ENCODE results near the gene IQGAP2. TPM values are rescaled to one million over a fixed set of nuclear protein-coding genes. Genes with fewer than 3 reads are reported as not detected.

The IQGAP2 gene
- total RNA-seq, 3 donors from 2014 or later (not counting 1 experiment from before 2014, with no cell fraction given): 172 to 218 (median 207) TPM

DNA sequence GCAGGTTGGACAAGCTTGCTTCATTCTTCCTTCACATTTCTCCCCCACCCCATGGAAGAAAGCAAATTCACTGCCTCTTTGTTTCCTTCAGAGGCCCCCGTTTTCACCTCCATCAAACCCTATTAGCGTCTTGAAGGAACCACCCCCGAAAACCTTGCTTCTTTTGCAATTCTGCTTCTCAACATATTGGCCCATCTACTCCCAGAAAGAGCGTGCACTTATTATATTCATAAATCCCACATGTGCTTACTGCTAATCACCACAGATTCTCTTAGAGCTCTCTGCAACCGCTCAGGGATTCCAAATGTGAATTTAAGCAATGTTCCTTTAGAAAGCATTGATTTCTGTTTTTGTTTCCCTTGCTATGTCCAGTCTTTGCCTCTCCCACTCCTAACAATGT lies 219.0 kb downstream of the IQGAP2 start:
- no peaks in the 10 kb centered on the region for H3K27me3 Mint-ChIP-seq (ENCODE audit: low read depth in 2 of 2)
- peaks cover 62 to 66% of the 10 kb centered on the region in 2 donors for H3K4me1 Mint-ChIP-seq
- no peak for ATAC-seq
- intact Hi-C loops (cut with micrococcal nuclease): no loop called here
- 96% methylated on average over 5 of the region's 5 CpGs for WGBS (ENCODE audit: insufficient coverage)
- TF ChIP-seq, protein P1, sequence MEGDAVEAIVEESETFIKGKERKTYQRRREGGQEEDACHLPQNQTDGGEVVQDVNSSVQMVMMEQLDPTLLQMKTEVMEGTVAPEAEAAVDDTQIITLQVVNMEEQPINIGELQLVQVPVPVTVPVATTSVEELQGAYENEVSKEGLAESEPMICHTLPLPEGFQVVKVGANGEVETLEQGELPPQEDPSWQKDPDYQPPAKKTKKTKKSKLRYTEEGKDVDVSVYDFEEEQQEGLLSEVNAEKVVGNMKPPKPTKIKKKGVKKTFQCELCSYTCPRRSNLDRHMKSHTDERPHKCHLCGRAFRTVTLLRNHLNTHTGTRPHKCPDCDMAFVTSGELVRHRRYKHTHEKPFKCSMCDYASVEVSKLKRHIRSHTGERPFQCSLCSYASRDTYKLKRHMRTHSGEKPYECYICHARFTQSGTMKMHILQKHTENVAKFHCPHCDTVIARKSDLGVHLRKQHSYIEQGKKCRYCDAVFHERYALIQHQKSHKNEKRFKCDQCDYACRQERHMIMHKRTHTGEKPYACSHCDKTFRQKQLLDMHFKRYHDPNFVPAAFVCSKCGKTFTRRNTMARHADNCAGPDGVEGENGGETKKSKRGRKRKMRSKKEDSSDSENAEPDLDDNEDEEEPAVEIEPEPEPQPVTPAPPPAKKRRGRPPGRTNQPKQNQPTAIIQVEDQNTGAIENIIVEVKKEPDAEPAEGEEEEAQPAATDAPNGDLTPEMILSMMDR (IDR thresholded peaks at IDR 0.05): no peak
- H3K4me1 ChIP-seq (ENCODE audit: control insufficient read depth, insufficient read depth, low read length): peaks cover 23% of the 10 kb centered on the region
- no peak overlapping the region for H3K4me3 ChIP-seq (ENCODE audit: low read length)
- H3K4me3 Mint-ChIP-seq: peak overlapping the region; percentile 14
- H3K36me3 Mint-ChIP-seq: peaks cover 9% of the 10 kb centered on the region
- no peaks in the 10 kb centered on the region for H3K9me3 ChIP-seq (ENCODE audit: control insufficient read depth, insufficient read depth, low read length)
- no peaks in the 10 kb centered on the region for H3K27me3 ChIP-seq (ENCODE audit: control insufficient read depth, insufficient read depth, low read length)
- no peak for DNase-seq
- peak overlapping the region; percentile 2 for H3K27ac ChIP-seq (ENCODE audit: low read length)
- H3K9me3 Mint-ChIP-seq: no peaks in the 10 kb centered on the region
- H3K36me3 ChIP-seq (ENCODE audit: control insufficient read depth, insufficient read depth, low read length): peaks cover 23% of the 10 kb centered on the region
- H3K27ac Mint-ChIP-seq: peak overlapping the region; percentile 36 to 88

- Histone ChIP-seq H3K4me3 (ENCODE audit: low read length) (no peak within 1 kb of the TSS), H3K4me1 (ENCODE audit: control insufficient read depth, insufficient read depth, low read length) (peaks cover 26% of the 10 kb centered on the region), H3K9me3 (ENCODE audit: control insufficient read depth, insufficient read depth, low read length) (no peaks in the 10 kb centered on the region), H3K36me3 (ENCODE audit: control insufficient read depth, insufficient read depth, low read length) (peaks cover 24% of the 10 kb centered on the region), H3K27ac (ENCODE audit: low read length) (peak within 1 kb of the TSS; percentile 2), H3K27me3 (ENCODE audit: control insufficient read depth, insufficient read depth, low read length) (no peaks in the 10 kb centered on the region)
- peaks cover 60 to 67% of the 10 kb centered on the region in 2 donors for H3K4me1 Mint-ChIP-seq
- ATAC-seq (peak; percentile 17 to 61 (median 38)), DNase-seq (no peak)
- peaks cover 2% of the 10 kb centered on the region for H3K36me3 Mint-ChIP-seq
- peak within 1 kb of the TSS; percentile 66 for H3K4me3 Mint-ChIP-seq
- peak within 1 kb of the TSS; percentile 36 to 88 for H3K27ac Mint-ChIP-seq
- H3K9me3 Mint-ChIP-seq: no peaks in the 10 kb centered on the region
- TF ChIP-seq, protein P1 (IDR thresholded peaks at IDR 0.05): no peak
- no peaks in the 10 kb centered on the region for H3K27me3 Mint-ChIP-seq (ENCODE audit: low read depth in 2 of 2)
- WGBS (ENCODE audit: insufficient coverage): 59% methylated on average over 7 of the region's 7 CpGs
- intact Hi-C loops (cut with micrococcal nuclease): no loop called here
These were observed 220.0 kb downstream of the IQGAP2 start, which contains the start of gene F2RL2 for GRCh38 chr5:76622973-76623596. Gene F2RL2, minus strand, starts transcription at chr5:76623403. Its CDS starts 173 bp downstream, at chr5:76623230.

DNA sequence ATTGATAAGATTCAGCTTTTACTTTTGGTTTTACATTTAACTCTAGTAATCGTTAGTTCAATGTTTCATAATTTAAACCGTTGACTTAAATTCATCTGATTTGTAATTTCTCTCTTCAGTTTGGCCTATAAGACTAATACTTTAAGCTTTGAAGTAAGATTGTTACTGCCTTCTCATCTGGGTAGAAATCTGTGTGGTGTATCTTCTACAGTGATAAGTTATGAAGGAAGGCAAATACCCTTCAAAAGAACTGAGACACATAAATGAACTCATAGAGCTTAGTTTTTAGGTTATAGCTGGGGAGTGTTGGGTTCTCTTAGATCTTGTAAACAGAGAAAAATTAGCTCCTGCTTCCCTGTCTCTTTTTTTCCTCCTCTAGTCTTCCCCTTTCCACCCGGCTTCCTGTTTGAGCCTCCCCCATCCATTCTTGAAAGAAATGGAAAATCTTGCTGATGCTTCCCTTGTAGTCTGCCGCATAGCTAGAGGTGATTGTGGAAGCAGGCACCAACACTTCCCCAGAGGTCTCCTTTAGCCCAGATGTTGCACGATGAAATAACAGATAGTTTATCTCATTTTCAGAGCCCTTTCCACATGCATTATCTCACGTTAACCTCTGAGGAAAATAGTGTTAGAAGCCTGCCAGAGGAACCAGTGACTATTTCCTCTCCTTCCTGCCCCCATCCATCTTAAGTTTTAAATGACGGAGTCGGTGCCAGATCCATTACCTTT lies 222.2 kb downstream of the IQGAP2 start:
- H3K4me1 ChIP-seq (ENCODE audit: control insufficient read depth, insufficient read depth, low read length): peaks cover 26% of the 10 kb centered on the region
- TF ChIP-seq, protein P1 (IDR thresholded peaks at IDR 0.05): no peak
- H3K9me3 ChIP-seq (ENCODE audit: control insufficient read depth, insufficient read depth, low read length): no peaks in the 10 kb centered on the region
- Mint-ChIP-seq H3K9me3 (no peaks in the 10 kb centered on the region), H3K36me3 (no peaks in the 10 kb centered on the region), H3K4me3 (peak overlapping the region; percentile 43), H3K27me3 (ENCODE audit: low read depth in 2 of 2) (no peaks in the 10 kb centered on the region), H3K27ac (peak overlapping the region; percentile 84 to 88), H3K4me1 (peaks cover 67 to 76% of the 10 kb centered on the region in 2 donors)
- H3K27me3 ChIP-seq (ENCODE audit: control insufficient read depth, insufficient read depth, low read length): no peaks in the 10 kb centered on the region
- no peak for DNase-seq
- peak in 1 of 3 donors; percentile 22 for ATAC-seq
- H3K36me3 ChIP-seq (ENCODE audit: control insufficient read depth, insufficient read depth, low read length): peaks cover 31% of the 10 kb centered on the region
- H3K27ac ChIP-seq (ENCODE audit: low read length): peak overlapping the region; percentile 17
- intact Hi-C loops (cut with micrococcal nuclease): no loop called here
- 36% methylated on average over 6 of the region's 8 CpGs for WGBS (ENCODE audit: insufficient coverage)
- no peak overlapping the region for H3K4me3 ChIP-seq (ENCODE audit: low read length)
